Measurements from ENCODE around the gene MROH2A.

Gene MROH2A

DNA sequence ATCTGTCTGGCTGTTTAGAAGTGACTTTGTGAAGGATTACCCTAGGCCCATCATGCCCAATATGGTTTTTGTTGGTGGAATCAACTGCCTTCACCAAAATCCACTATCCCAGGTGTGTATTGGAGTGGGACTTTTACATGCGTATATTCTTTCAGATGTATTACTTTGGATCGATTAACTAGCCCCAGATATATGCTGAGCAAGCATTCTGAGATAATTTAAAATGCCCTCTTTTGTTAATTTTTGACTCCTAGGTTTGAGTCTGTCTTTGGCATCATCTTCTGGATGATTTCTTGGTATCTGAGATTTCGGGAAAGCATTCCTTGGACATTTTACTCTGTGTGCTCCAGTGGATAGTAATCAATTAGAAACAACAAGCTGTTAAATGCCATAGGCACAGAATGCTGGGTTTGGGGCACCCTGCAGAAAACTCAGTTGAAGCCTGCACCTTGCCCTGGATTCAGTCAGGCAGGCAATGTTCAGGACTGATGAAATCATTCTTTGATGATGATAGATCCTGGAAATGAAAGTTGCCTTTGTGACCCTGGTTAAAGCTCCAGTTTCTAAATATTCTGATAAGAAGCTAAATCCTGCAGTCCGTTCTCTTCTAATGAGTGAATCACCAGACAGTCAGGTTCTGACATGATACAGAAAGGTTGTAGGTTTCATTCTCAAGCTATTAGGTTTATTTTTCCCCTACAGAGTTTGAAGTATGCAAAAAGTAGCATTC is 16.9 kb upstream of the MROH2A start:
- DNase-seq (ENCODE audit: low spot score) = no peak

DNA sequence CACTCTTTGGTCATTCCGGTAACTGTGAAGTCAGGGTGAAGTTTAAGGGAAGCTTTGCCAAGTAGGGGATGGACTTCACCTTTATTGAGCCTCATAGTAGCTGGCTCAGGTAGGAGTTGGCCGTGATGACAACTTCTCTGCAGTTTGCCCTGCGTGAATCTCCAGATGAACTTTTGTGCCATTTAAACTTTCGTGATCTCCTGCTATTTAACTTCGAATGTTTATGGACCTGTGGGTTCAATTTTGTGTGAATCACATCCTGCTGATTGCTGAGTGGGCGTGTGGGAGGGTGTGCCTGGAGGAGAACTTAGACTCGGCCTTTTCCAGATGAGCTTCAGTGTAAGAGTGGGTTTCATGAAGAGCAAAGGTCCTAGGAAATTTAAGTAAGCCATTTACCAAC is 13.9 kb upstream of the MROH2A start:
- DNase-seq (ENCODE audit: low spot score) = no peak

DNA sequence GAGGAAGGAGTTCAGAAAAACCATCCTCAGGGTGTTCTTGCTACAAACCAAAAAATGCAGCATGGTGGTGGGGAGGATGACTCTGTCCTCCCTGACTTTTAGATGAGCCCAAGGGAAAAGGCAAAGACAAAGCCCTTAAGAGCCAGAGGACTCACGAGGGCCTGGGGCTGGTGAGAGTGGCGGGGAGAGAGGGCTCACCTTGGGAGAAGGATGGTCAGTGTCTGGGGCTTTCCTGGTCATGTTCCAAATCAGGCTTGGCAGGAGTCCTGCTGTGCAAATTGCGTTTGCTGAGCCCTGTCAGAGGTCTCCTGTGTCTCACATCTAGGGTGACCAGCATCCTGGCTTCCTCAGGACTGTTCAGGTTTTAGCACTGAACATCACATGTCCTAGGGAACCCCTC is 13.4 kb upstream of the MROH2A start:
- no peak for DNase-seq (ENCODE audit: low spot score)

DNA sequence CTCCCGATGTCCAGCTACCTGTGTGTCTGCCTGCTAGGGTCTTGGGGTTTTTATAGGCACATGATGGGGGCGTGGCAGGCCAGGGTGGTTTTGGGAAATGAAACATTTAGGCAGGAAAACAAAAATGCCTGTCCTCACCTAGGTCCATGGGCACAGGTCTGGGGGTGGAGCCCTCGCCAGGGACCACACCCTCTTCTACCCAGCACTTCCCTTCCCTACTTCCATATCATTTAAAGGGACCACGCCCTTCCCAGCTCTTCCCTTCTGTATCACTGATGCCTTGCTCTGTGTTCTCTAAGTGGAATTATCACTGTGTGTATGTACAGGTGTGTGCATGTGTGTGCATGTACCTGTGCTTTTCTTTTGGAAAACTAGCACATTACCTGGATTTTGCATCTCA is 11.7 kb upstream of the MROH2A start:
- no peak for DNase-seq (ENCODE audit: low spot score)

DNA sequence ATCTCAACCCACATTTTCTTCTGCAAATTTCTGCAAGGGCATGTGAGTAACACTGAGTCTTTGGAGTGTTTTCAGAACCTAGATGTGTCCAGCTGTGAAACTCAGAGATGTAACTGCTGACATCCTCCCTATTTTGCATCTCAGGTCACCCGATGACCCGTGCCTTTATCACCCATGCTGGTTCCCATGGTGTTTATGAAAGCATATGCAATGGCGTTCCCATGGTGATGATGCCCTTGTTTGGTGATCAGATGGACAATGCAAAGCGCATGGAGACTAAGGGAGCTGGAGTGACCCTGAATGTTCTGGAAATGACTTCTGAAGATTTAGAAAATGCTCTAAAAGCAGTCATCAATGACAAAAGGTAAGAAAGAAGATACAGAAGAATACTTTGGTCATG is 10.1 kb upstream of the MROH2A start:
- DNase-seq (ENCODE audit: low spot score) = no peak

DNA sequence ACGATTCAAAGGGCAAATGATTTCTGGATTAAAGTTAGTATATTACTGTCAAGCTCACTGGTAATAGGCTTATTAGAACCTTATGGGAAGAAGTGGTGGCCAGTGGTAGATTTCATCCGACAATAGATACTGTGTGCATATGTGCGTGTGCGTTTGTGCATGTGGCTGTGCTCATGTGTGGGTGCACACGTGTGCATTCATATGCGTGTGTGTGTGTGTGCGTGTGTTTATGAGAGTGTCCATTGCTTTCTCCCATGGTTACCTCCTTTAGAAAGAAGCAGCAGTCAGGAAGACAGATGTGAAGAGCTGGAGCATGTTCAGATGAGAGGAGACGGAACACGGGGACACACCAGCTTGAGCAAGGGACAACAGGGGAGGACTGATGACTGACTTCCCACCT is 8.9 kb upstream of the MROH2A start:
- no peak for DNase-seq (ENCODE audit: low spot score)

DNA sequence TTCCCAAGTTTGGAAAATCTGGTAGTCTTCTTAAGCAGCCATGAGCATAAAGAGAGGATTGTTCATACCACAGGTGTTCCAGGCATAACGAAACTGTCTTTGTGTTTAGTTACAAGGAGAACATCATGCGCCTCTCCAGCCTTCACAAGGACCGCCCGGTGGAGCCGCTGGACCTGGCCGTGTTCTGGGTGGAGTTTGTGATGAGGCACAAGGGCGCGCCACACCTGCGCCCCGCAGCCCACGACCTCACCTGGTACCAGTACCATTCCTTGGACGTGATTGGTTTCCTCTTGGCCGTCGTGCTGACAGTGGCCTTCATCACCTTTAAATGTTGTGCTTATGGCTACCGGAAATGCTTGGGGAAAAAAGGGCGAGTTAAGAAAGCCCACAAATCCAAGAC is 6.0 kb upstream of the MROH2A start:
- no peak for DNase-seq (ENCODE audit: low spot score)

DNA sequence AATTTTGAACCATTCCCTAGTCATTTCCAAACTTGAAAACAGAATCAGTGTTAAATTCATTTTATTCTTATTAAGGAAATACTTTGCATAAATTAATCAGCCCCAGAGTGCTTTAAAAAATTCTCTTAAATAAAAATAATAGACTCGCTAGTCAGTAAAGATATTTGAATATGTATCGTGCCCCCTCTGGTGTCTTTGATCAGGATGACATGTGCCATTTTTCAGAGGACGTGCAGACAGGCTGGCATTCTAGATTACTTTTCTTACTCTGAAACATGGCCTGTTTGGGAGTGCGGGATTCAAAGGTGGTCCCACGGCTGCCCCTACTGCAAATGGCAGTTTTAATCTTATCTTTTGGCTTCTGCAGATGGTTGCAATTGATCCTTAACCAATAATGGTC is 5.5 kb upstream of the MROH2A start:
- DNase-seq (ENCODE audit: low spot score) = no peak

DNA sequence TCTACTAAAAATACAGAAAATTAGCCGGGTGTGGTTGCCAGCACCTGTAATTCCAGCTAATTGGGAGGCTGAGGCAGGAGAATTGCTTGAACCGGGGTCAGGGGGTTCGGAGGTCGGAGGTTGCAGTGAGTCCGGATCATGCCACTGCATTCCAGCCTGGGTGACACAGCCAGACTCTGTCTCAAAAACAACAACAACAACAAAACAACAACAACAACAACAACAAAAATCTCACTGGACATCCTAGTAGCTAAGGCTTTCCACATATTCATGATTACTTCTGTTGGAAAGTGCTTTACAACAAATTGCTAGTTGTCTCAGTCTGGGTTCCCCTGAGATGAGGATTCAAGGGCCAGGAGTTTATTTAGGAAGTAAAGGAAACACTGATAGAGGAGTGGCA is 4.3 kb upstream of the MROH2A start:
- no peak for DNase-seq (ENCODE audit: low spot score)

DNA sequence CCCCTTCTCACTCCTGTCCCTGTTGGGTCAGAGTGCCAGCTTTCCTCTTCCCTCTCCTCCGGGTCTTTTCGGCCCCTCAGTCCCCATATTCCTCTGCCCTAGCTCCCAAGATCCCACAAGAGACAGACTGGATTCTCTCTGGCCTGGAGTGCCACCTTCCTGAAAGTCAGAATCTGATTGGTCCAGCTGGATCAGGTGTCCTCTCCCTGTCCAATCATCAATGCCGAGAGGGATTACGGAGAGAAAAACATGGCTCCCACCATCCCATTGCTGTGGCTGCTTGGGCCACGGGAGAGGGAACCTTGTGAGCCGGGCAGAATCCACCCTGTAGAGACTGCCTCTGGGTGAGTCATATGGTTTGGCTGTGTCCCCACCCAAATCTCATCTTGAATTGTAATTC is 2.7 kb upstream of the MROH2A start:
- DNase-seq (ENCODE audit: low spot score) = no peak

DNA sequence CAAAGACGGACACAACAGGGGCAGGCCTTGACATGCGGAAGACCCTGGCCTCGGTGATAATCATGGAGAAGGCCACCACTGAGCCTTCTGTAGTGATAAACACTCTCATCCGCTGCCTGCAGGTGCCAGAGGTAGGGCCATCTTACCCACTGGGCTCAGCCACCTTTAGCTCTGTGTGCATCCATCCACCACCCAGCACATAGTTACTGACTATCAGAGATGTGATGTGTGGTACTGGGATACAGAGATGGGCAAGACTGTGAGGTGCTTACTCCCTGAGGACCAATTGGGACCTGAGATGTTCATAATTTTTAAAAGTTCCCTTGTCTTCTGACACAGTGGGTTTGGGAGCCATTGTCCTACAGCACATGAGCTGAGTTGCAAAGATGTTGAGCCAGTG is 1.6 kb downstream of the MROH2A start:
- DNase-seq (ENCODE audit: low spot score) = no peak

DNA sequence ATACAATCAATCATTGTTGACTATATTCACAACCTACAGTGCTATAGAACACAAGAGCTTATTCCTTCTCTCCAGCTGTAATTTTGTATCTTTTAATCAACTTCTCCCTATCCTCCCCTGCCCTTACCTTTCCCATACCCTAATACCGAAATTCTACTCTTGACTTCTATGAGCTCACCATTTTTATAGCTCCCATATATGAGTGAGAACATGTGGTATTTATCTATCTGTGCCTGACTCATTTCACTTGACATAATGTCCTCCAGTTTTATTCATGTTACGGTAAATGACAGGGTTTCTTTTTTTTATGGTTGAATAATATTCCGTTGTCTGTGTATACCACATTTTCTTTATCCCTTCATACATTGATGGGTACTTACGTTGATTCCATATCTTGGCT is 2.6 kb downstream of the MROH2A start:
- no peak for DNase-seq (ENCODE audit: low spot score)

DNA sequence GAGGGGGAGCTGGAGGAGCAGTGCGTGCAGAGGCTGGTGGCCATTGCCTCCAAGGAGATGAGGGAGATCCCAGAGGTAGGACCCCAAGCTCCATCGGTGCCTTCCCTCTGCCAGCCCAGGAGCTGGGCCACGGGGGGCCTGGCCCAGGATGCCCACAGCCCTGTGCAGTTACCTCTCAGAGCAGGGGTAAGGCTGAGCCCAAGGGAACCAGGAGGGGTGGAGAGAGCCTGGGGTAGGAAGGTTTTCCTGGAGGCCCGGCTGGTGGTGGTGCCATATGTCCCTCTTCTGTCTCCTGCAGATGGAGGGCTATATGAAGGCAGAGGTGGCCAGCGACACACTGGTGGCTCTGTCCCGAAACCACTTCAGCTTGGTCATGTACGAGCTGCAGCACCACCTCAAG is 11.4 kb downstream of the MROH2A start:
- no peak for DNase-seq (ENCODE audit: low spot score)

DNA sequence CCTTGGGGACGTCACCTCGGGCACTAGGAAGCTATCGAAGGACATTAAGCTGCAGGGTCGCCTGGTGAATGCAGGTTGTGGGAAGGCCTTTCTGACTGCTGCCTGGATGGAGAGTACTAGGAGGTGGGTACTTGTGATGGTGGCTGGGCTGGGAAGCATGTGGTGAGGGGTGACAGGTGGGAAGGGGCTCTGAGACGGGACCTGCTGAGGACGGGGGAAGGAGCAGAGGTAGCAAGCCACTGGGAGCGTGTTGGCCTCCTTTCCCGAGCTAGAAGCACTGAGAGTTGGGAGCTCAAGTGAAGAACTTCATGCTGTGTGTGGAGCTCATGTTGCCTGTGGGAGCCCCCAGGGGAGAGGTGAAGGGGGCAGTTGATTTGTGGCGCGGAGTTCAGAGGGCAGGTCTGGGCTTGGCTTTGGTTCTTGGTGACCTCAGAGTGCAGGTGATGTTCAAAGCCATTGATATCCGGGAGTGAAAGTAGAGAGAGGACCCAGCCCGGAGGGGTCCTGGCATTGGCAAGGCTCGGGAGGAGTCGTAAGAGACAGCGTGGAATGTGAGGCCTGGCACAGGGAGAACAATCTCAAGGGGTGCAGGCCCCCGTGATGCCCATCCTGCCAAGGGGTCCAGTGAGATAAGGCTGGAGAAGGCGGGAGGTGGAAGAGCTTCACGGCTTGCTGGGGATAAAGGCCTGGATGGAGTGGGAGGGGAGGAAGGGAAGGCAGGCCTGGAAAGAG is 13.2 kb downstream of the MROH2A start:
- DNase-seq (ENCODE audit: low spot score) = no peak

DNA sequence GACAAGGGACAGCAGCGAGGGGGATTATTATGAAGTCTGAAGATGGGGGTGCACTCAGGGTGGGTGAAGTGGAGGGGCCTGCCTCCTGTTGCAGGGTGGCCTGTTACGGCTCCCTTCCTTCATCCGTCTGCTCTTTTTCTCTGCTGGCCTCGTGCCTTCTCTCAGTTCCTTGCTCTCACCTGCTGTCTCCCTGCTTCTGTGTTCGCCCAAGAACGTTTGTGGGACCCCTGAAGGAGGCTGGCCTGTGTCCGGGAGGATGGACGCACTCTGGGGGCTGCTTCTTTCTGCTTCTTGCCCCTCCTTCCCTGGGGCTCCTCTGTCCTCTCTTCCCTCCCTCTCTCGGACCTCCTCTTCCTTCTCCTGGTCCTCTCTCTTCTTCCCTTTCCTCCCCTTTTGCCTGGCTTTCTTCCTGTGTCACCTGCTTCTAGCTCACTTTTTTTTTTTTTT is 13.8 kb downstream of the MROH2A start:
- no peak for DNase-seq (ENCODE audit: low spot score)

DNA sequence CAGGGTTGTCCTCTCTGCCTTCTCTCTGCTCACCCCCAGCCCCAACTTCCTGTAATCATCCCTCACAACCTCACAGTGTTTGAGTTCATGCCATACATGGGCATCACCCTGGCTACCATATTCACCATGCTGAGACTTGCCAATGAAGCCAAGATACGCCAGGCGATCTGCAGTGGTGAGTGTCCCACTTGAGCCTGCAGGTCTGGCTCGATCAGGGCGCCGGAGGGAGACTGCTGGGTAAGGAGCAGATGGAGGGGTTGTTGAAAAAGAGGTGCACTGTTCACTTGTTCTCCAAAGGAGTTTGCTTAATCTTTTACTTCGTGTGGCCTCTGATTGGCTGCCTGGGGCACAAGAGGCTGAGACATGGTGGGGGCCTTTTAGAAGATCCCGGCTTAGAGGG is 14.6 kb downstream of the MROH2A start:
- no peak for DNase-seq (ENCODE audit: low spot score)

DNA sequence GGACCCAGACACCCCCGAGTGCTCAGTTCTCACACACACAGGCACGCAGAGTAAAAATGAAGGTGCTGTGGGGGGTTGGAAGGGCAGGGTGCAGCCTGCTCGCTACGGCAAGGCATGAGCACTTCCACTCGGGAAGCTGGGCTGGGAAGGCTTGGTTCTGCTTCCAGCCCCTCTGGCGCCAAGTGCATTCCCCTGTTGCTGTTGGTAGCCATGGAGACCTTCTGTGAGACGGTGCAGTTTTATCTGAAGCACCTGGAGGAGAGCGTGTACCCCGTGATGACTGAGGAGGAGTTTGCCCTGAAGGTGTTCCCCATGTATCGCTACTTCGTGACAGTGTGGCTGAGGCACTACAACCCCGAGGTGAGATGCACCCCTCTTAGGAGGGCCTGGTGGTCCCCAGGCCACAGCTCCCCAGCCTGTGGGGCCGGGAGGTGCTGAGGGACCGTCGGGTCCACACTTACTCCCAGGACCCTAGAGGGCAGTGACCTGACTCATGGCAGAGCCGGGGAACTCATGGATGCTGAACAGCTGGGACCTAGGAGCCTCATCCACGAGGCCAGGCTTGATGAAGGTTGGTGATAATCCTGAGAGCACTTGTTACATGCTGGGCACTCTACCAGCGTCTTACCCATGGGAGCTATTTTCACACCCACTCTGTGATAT is 15.5 kb downstream of the MROH2A start:
- no peak for DNase-seq (ENCODE audit: low spot score)

DNA sequence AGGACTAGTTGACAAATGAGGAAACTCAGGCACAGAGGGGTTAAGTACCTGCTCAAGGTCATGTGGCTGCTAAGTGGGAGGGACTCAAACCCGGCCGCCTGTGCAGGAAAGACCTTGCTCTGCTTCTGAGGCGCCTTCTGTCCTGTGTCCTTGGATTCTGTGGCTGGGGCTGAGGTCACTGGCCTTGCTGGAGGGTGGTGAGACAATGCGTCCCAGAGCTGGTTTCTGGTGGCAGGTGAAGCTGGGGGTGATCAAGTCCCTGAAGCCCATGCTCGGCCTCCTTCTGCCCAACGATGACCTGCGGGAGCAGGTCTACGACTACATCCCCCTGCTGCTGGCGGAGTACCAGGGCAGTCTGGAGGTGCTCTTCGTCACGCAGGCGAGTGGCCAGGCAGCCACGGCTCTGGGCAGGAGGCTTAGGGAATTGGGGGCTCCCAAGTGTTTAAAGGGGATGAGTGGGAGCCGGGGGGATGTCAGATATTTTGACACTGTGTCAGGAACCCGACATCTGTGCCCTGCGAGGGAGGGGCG is 16.1 kb downstream of the MROH2A start:
- DNase-seq (ENCODE audit: low spot score) = no peak

DNA sequence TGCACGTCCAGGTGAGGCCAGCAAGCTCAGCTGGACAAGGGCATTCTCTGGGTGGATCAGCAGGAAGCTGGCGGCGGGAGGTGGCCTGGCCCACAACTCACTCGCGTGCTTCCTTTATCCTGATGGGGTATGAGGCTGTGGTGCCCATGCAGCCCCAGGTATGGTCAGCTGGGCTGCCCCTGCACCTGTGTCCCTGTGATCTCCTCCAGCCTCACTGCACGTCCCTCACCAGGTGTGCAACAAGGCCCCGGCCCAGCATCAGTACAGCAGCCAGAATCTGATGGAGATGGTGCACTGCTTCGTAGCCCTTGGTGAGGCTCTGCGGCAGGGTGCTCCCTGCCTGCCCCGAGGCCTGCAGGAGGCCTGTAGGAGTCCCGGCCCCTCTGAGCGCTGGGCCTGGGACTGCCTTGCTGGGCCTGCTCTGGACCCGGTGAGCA is 17.6 kb downstream of the MROH2A start:
- no peak for DNase-seq (ENCODE audit: low spot score)

DNA sequence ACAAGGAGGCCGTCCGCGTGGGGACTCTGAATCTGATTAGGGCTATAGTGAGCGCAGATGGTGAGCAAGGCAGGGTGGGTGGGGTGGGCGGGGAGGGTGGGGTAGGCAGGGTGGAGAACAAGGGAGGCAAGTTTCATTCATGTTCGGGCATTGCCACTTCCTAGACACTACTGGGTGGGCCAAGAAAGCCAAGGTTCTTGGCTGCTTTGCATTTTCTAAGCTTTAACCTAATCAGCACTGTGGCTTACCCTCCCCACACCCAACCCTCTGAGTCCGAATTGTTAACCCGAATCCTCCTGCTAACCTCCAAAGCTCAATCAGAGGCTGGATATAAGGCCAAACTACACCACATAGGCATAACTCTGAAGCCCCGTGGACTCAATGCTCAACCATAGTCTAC is 18.1 kb downstream of the MROH2A start:
- DNase-seq (ENCODE audit: low spot score) = no peak

DNA sequence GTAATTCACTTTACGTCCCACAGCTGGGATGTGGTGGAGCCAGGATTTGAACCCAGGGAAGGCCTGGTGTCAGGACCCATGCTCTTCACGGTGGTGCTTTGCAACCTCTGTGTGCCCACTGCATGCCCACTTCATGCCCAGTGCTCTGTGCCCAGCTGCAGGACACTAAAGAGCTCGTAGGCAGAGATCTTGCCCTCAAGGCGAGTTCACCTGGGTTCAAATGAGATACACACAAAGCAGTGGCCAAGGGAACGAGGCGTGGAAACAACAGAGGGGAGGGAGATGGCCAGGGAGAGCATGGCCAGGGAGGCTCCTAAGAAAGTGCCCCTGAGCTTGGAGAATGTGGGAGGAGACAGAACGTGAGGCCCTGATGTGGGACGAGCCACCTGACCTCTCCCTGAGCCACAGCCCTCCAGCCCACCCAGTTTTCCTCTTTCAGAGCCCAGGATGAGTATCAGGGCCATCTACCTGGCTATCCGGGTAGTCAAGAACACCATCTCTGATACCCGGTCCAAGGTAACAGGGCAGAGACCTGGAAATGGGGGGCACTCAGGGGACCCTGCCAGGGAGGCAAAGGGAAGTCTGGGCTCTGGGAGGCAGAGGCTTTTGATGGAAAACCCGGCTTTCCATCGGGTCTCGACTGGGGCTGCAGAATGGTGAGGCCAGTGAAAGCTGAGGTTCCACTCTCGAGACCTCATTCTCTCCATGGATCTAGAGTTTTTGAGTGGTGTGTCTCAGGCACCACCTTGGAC is 20.4 kb downstream of the MROH2A start:
- no peak for DNase-seq (ENCODE audit: low spot score)

DNA sequence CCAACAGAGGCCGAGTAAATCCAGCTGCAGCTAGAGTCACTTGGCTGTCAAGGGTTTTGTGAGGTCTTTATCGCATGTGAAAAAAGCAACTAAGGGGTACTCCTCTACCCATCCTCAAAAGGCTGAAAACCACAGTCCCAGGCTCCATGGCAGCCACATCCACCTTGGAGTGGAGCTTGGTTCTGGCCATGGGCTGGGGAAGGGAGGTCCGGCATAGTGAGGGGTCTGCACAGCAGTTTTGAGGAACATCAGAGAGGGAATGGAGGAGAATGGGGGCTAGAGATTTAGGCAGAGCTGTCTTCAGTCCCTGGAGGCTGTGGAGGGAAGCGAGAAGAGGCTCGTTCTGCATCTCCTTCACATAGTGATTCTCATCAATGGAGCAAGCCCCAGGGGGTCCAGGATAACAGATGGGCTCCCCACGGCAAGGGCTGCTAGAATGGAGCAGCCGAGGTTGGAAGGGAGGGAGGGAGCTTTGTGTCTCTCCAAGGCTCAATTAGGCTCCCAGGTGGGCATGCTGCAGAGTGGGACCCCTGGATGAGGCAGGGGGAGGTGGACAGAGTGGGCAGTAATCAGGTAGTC is 21.0 kb downstream of the MROH2A start:
- no peak for DNase-seq (ENCODE audit: low spot score)

All from activated CD4-positive, alpha-beta T cell treated with anti-CD3 and anti-CD28 coated beads, Interleukin-2, Interleukin-4, amounts not matched to agents 100 ng/mL and 50 ng/mL, durations not matched to agents 16 hours and 8 hours (primary cell).